TTC549 (cell line): ENCODE measurements around the gene RARA.
"Not testable (repeated sequence)": the region's sequence is repeated elsewhere in the genome, so short reads cannot be mapped to it uniquely, and the experiment has no call there.

Source experiments
- FAIRE-seq: peaks from 2 replicates; lab custom pipeline; 2012; peaks lifted over from hg19 to GRCh38; lab: Jason Lieb, UNC

Gene RARA

DNA sequence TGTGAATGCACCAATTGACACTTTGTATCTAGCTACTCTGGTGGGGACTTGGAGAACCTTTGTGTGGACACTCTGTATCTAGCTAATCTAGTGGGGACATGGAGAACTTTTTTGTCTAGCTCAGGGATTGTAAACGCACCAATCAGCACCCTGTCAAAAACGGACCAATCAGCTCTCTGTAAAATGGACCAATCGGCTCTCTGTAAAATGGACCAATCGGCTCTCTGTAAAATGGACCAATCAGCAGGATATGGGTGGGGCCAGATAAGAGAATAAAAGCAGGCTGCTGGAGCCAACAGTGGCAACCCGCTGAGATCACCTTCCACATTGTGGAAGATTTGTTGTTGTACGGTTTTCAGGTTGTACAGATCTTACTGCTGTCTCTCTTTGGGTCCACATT is 67.6 kb downstream of the RARA start:
- FAIRE-seq = not testable (repeated sequence)

DNA sequence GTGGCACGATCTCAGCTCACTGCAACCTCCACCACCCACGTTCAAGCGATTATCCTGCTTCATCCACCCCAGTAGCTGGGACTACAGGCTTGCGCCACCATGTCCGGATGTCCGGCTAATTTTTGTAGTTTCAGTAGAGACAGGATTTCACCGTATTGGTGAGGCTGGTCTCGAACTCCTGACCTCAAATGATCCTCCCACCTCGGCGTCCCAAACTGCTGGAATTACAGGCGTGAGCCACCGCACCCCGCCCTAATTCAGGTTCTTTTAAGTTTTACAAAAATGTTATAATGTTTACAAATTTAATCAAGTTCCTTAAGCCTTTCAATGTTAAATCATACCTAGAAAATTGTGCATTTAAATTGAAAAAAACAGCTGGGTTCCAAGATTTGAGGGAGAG is 68.9 kb downstream of the RARA start:
- no peak for FAIRE-seq

GRCh38 chr17:40378966-40379365 is 70.0 kb downstream of the RARA start:
- FAIRE-seq = no peak

GRCh38 chr17:40382251-40382650 is 73.3 kb downstream of the RARA start:
- FAIRE-seq = no peak

DNA sequence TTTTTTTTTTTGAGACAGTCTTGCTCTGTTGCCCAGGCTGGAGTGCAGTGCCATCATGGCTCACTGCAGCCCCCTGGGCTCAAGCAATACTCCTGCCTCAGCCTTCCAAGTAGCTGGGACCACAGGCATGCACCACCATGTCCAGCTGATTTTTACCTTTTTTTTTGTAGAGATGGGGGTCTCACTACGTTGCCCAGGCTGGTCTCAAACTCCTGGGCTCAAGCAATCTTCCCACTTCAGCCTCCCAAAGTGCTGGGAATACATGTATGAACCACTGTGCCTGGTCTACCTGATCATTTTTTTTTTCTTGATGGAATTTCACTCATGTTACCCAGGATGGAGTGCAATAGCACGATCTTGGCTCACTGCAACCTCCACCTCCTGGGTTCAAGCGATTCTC is 77.6 kb downstream of the RARA start:
- not testable (repeated sequence) for FAIRE-seq

- FAIRE-seq = no peak
Observed at GRCh38 chr17:40399185-40399584, 90.2 kb downstream of the RARA start.

- no peak for FAIRE-seq
Observed at GRCh38 chr17:40402668-40403067, 93.7 kb downstream of the RARA start.

- no peak for FAIRE-seq
Observed at GRCh38 chr17:40404003-40404402, 95.0 kb downstream of the RARA start.
